Uterus (tissue), 2 donors: ENCODE data around the gene ASCL5.

Source experiments
- POLR2A ChIP-seq, 2 donors: fragments of 450-650 bp; IDR thresholded peaks; one replicate each; pipeline ENCODE4 v1.6.1; 2016; ENCODE audit warnings: antibody characterized with exemption in 2 of 2, mild to moderate bottlenecking in 1 of 2, moderate library complexity in 1 of 2
- TF ChIP-seq, protein P1 (sequence below), 4 experiments: fragments of 200-600 bp in 2 of 4; fragments of 450-650 bp in 2 of 4; sonication (generic) in 2 of 4; IDR thresholded peaks; one replicate each; pipeline ENCODE4 v1.5.1; 2016 to 2019; ENCODE audit warnings: antibody characterized with exemption in 4 of 4, mild to moderate bottlenecking in 2 of 4, moderate library complexity in 1 of 4

DNA sequence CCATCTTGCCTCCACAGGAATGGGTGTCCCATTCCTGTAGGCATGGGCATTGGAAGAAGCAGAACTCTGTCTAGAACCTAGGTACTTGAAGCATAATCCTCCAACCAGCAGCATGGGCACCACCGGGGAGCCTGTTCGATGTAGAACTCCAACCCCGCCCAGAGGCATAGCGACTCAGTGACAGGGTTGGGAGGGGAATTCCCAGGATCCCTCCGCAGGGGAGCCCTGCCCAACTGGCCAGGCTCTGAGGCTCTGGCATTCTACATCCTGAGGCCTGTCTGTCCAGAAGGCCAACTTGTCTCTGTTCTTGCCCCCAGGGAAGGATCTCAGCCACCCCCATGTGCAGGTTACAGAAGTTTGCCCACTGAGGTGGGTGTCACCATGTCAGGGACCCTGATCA, 53.0 kb downstream of the ASCL5 start:
- TF ChIP-seq, protein P1, sequence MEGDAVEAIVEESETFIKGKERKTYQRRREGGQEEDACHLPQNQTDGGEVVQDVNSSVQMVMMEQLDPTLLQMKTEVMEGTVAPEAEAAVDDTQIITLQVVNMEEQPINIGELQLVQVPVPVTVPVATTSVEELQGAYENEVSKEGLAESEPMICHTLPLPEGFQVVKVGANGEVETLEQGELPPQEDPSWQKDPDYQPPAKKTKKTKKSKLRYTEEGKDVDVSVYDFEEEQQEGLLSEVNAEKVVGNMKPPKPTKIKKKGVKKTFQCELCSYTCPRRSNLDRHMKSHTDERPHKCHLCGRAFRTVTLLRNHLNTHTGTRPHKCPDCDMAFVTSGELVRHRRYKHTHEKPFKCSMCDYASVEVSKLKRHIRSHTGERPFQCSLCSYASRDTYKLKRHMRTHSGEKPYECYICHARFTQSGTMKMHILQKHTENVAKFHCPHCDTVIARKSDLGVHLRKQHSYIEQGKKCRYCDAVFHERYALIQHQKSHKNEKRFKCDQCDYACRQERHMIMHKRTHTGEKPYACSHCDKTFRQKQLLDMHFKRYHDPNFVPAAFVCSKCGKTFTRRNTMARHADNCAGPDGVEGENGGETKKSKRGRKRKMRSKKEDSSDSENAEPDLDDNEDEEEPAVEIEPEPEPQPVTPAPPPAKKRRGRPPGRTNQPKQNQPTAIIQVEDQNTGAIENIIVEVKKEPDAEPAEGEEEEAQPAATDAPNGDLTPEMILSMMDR (IDR thresholded peaks at IDR 0.05), result no peak
- TF ChIP-seq POLR2A (IDR thresholded peaks at IDR 0.05), result no peak
